HepG2 (cell line): Measurements from ENCODE around the gene RPS2. TPM values are rescaled to one million over a fixed set of nuclear protein-coding genes. Genes with fewer than 3 reads are reported as not detected.

Experiments
- DMAP1 ChIP-seq: IDR thresholded peaks from 2 replicates; pipeline ENCODE4 v1.6.1; 2016
- DRAP1 ChIP-seq: IDR thresholded peaks from 2 replicates; pipeline ENCODE4 v1.6.1; 2016; ENCODE audit warnings: missing genetic modification reagents, missing compliant biosample characterization
- GZF1 ChIP-seq: sonication (generic); formaldehyde crosslinking; IDR thresholded peaks from 2 replicates; pipeline ENCODE4 v1.5.1; 2020; ENCODE audit warnings: mild to moderate bottlenecking, missing genetic modification reagents
- HMG20A ChIP-seq: IDR thresholded peaks from 2 replicates; pipeline ENCODE4 v1.6.1; 2016; ENCODE audit warnings: borderline replicate concordance
- HNRNPK ChIP-seq: fragments of 200-400 bp; formaldehyde crosslinking; IDR thresholded peaks from 2 replicates; pipeline ENCODE4 v1.6.1; 2018; ENCODE audit warnings: low read length, low read depth, moderate library complexity, mild to moderate bottlenecking; ENCODE audit not compliant: poor library complexity, severe bottlenecking
- JARID2 ChIP-seq: sonication (generic); formaldehyde crosslinking; IDR thresholded peaks from 2 replicates; pipeline ENCODE4 v1.8.1; 2023; ENCODE audit warnings: missing genetic modification reagents, inconsistent platforms; ENCODE audit not compliant: insufficient replicate concordance
- NAIF1 ChIP-seq: sonication (generic); formaldehyde crosslinking; IDR thresholded peaks from 2 replicates; pipeline ENCODE4 v1.5.0; 2020; ENCODE audit warnings: mild to moderate bottlenecking, missing genetic modification reagents, borderline replicate concordance
- PPARG ChIP-seq: conservative IDR thresholded peaks from 2 replicates; pipeline ENCODE4 v1.6.1; 2016; ENCODE audit warnings: missing biosample characterization, missing genetic modification reagents
- SNAPC4 ChIP-seq: sonication (generic); formaldehyde crosslinking; IDR thresholded peaks from 2 replicates; pipeline ENCODE4 v1.4.0; 2020; ENCODE audit warnings: mild to moderate bottlenecking, missing genetic modification reagents
- TGIF2 ChIP-seq: IDR thresholded peaks from 2 replicates; pipeline ENCODE4 v1.6.1; 2016; ENCODE audit warnings: control low read depth, missing compliant biosample characterization
- ZNF337 ChIP-seq: sonication (generic); formaldehyde crosslinking; IDR thresholded peaks from 2 replicates; pipeline ENCODE4 v1.5.1; 2020; ENCODE audit warnings: missing genetic modification reagents, low read depth, mild to moderate bottlenecking, borderline replicate concordance
- ZNF430 ChIP-seq: sonication (generic); formaldehyde crosslinking; IDR thresholded peaks from 2 replicates; pipeline ENCODE4 v1.9.0; 2021; ENCODE audit warnings: mild to moderate bottlenecking, missing genetic modification reagents
- polyA plus RNA-seq, 8 experiments: library from polyadenylated mRNA; depleted of rRNA in 3 of 8; stranded (reverse) in 7 of 8; unstranded in 1 of 8; fragments of >200 nt; fragmentation: Illumina TruSeq in 4 of 8; extraction: Trizol in 4 of 8; gene quantifications; 2 replicates each; pipeline versions ENCODE4 v1.2.1 to v1.2.3, GENCODE V29; 2011 to 2016; ENCODE audit warnings: low read depth in 4 of 8, missing spikeins in 1 of 8, mixed read lengths in 1 of 8; ENCODE audit not compliant: insufficient read depth in 1 of 8
- total RNA-seq, 5 experiments: library from RNA; depleted of rRNA; stranded (reverse); fragments of >200 nt; fragmentation: Illumina TruSeq; extraction: Trizol; gene quantifications; 2 replicates each; pipeline ENCODE4 v1.2.3, GENCODE V29; 2016; ENCODE audit warnings: low read depth in 1 of 5
- TF ChIP-seq, protein P1 (sequence below): sonication (generic); formaldehyde crosslinking; IDR thresholded peaks from 2 replicates; pipeline ENCODE4 v1.4.0; 2020; ENCODE audit warnings: low read depth, mild to moderate bottlenecking, missing genetic modification reagents
- TF ChIP-seq, protein P2 (sequence below), 2 experiments: IDR thresholded peaks; 2 replicates each; pipeline ENCODE4 v1.6.1; 2011 to 2012; ENCODE audit warnings: low read length in 2 of 2, borderline replicate concordance in 1 of 2, low read depth in 1 of 2, mild to moderate bottlenecking in 1 of 2, moderate library complexity in 1 of 2

RPS2 gene
- total and polyA plus RNA-seq, 2 of the 13 experiments (the other 11 are each of a cell fraction or from before 2014, with no cell fraction given) = 1,908 to 4,514 TPM

DNA sequence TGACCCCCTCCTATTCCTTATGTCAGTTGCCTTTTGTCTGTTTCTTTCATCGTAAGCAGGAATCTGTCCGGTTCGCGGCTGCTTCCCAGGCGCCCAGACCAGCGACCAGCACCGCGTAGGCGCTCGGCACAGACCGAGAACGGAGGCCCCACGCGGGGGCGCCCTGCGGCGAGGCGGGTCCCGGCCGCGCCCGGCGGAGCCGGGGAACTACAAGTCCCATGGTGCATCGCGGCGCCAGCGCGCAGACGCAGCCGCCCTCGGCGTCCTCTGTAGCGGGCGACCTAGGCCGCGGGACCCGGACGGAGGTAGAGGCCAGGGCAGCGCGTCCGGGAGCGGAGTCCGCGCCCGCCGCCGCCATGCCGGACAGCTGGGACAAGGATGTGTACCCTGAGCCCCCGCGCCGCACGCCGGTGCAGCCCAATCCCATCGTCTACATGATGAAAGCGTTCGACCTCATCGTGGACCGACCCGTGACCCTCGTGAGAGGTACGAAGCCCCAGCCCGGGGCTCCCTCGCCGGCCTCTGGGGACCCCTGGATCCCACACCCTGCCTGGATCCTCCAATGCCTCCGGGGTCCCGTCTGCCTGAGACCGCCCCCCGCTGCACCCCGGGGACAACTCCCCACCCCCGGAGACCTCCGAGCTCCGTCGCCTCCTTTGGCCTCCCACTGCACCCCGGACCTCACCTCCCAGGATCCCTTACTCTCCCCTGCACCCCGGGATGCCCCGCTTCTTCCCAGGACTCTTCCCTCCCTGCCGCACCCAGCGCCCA lies 5.2 kb downstream of the RPS2 start, which contains the start of gene NDUFB10 (continued):
- TF ChIP-seq, protein P1, sequence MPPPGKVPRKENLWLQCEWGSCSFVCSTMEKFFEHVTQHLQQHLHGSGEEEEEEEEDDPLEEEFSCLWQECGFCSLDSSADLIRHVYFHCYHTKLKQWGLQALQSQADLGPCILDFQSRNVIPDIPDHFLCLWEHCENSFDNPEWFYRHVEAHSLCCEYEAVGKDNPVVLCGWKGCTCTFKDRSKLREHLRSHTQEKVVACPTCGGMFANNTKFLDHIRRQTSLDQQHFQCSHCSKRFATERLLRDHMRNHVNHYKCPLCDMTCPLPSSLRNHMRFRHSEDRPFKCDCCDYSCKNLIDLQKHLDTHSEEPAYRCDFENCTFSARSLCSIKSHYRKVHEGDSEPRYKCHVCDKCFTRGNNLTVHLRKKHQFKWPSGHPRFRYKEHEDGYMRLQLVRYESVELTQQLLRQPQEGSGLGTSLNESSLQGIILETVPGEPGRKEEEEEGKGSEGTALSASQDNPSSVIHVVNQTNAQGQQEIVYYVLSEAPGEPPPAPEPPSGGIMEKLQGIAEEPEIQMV (CRISPR knock-in tag) = peak; percentile 87; the same call in 1 of the 2 replicates
- peak; percentile 58; the same call in 1 of the 2 replicates for TF ChIP-seq DMAP1 (CRISPR knock-in tag)
- TF ChIP-seq SNAPC4 (CRISPR knock-in tag) = no peak
- peak; percentile 69 for TF ChIP-seq JARID2
- peak; percentile 25; the same call in 1 of the 2 replicates for TF ChIP-seq ZNF430 (CRISPR knock-in tag)
- TF ChIP-seq TGIF2 (CRISPR knock-in tag) = peak; percentile 65; the same call in 1 of the 2 replicates
- TF ChIP-seq NAIF1 (CRISPR knock-in tag) = peak; percentile 66; the same call in 1 of the 2 replicates
- TF ChIP-seq HNRNPK = peak; percentile 41
- TF ChIP-seq DRAP1 (CRISPR knock-in tag) = peak; percentile 71; the same call in 1 of the 2 replicates
- TF ChIP-seq PPARG = 0 out of 2 replicates have a peak, but pooled peaks have one; percentile 42
- TF ChIP-seq ZNF337 = 0 out of 2 replicates have a peak, but pooled peaks have one; percentile 44
- TF ChIP-seq, protein P2, sequence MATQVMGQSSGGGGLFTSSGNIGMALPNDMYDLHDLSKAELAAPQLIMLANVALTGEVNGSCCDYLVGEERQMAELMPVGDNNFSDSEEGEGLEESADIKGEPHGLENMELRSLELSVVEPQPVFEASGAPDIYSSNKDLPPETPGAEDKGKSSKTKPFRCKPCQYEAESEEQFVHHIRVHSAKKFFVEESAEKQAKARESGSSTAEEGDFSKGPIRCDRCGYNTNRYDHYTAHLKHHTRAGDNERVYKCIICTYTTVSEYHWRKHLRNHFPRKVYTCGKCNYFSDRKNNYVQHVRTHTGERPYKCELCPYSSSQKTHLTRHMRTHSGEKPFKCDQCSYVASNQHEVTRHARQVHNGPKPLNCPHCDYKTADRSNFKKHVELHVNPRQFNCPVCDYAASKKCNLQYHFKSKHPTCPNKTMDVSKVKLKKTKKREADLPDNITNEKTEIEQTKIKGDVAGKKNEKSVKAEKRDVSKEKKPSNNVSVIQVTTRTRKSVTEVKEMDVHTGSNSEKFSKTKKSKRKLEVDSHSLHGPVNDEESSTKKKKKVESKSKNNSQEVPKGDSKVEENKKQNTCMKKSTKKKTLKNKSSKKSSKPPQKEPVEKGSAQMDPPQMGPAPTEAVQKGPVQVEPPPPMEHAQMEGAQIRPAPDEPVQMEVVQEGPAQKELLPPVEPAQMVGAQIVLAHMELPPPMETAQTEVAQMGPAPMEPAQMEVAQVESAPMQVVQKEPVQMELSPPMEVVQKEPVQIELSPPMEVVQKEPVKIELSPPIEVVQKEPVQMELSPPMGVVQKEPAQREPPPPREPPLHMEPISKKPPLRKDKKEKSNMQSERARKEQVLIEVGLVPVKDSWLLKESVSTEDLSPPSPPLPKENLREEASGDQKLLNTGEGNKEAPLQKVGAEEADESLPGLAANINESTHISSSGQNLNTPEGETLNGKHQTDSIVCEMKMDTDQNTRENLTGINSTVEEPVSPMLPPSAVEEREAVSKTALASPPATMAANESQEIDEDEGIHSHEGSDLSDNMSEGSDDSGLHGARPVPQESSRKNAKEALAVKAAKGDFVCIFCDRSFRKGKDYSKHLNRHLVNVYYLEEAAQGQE (IDR thresholded peaks at IDR 0.05; ENCODE audit: borderline replicate concordance in 1 of 2, low read depth in 1 of 2, low read length in 2 of 2) = peak in 1 of 2 experiments; percentile 50; a peak in 1 of 4 replicates
- no peak for TF ChIP-seq GZF1
- TF ChIP-seq HMG20A (CRISPR knock-in tag) = no peak
